ENCODE results near the gene NCAM2.
A peak's percentile ranks its signal among the peaks of the same experiment; 100 is the strongest.

The NCAM2 gene

GRCh38 chr21:21000591-21001175 lies 2.5 kb downstream of the NCAM2 start:
- H2AK5ac ChIP-seq (ENCODE audit: low read length, severe bottlenecking) = no peak overlapping the region
- no peak overlapping the region for H4K91ac ChIP-seq (ENCODE audit: low read length)
- H2BK120ac ChIP-seq (ENCODE audit: low read depth, low read length) = no peak overlapping the region

GRCh38 chr21:21001591-21002100 lies 3.4 kb downstream of the NCAM2 start:
- H2BK120ac ChIP-seq (ENCODE audit: low read depth, low read length) = no peak overlapping the region
- no peak overlapping the region for H3K18ac ChIP-seq (ENCODE audit: low read depth in 1 of 2, low read length in 2 of 2)
- H2BK12ac ChIP-seq (ENCODE audit: low read length in 2 of 2) = no peak overlapping the region
- H3K36me3 ChIP-seq (ENCODE audit: control insufficient read depth in 1 of 2, insufficient read depth in 2 of 2, low read depth in 1 of 2, low read length in 2 of 2) = no peaks in the 10 kb centered on the region
- H3K9me3 ChIP-seq (ENCODE audit: control insufficient read depth, low read length) = no peaks in the 10 kb centered on the region
- no peak for DNase-seq
- WGBS = 87% methylated on average over 3 of the region's 6 CpGs
- no peak overlapping the region for H3K14ac ChIP-seq (ENCODE audit: low read length in 2 of 2)
- H3K4ac ChIP-seq (ENCODE audit: low read depth in 1 of 2, low read length in 2 of 2) = no peak overlapping the region
- H3K27me3 ChIP-seq (ENCODE audit: control insufficient read depth in 1 of 2, insufficient read depth in 1 of 2, low read length in 2 of 2) = peaks cover 0 to 11% of the 10 kb centered on the region in 2 experiments
- no peaks in the 10 kb centered on the region for H3K79me1 ChIP-seq (replicated peaks; ENCODE audit: low read length, poor library complexity, severe bottlenecking)
- H3K4me1 ChIP-seq (ENCODE audit: control insufficient read depth, insufficient read depth, low read depth, low read length) = peaks cover 13% of the 10 kb centered on the region
- no peak overlapping the region for H2BK15ac ChIP-seq (ENCODE audit: low read depth, poor library complexity, severe bottlenecking)
- H2AK5ac ChIP-seq (ENCODE audit: low read length, severe bottlenecking) = no peak overlapping the region
- no peak overlapping the region for H4K91ac ChIP-seq (ENCODE audit: low read length)
- H4K8ac ChIP-seq (ENCODE audit: low read length) = no peak overlapping the region
- no peak overlapping the region for H3K9ac ChIP-seq (ENCODE audit: low read length)
- H3K4me2 ChIP-seq (ENCODE audit: low read length, poor library complexity, severe bottlenecking) = no peak overlapping the region
- no peak overlapping the region for H3K27ac ChIP-seq (ENCODE audit: low read length, poor library complexity, severe bottlenecking)
- H3K23ac ChIP-seq (ENCODE audit: low read length in 2 of 2) = no peak overlapping the region
- H2BK5ac ChIP-seq (ENCODE audit: low read depth, low read length, poor library complexity, severe bottlenecking) = no peak overlapping the region
- no peak overlapping the region for H2AFZ ChIP-seq (ENCODE audit: low read depth, low read length)
- no peak overlapping the region for H3K4me3 ChIP-seq (ENCODE audit: insufficient read depth in 1 of 2, low read depth in 1 of 2, low read length in 2 of 2)

More at GRCh38 chr21:21000591-21001175, 2.5 kb downstream of the NCAM2 start:
- no peak overlapping the region for H3K4ac ChIP-seq (ENCODE audit: low read depth in 1 of 2, low read length in 2 of 2)
- no peaks in the 10 kb centered on the region for H3K79me1 ChIP-seq (replicated peaks; ENCODE audit: low read length, poor library complexity, severe bottlenecking)
- no peak overlapping the region for H3K14ac ChIP-seq (ENCODE audit: low read length in 2 of 2)
- H3K18ac ChIP-seq (ENCODE audit: low read depth in 1 of 2, low read length in 2 of 2) = no peak overlapping the region
- WGBS = 0% methylated on average over 1 of the region's 3 CpGs
- peaks cover 14% of the 10 kb centered on the region for H3K4me1 ChIP-seq (ENCODE audit: control insufficient read depth, insufficient read depth, low read depth, low read length)
- H2BK12ac ChIP-seq (ENCODE audit: low read length in 2 of 2) = no peak overlapping the region
- H3K23ac ChIP-seq (ENCODE audit: low read length in 2 of 2) = no peak overlapping the region
- no peak overlapping the region for H3K9ac ChIP-seq (ENCODE audit: low read length)
- no peak for DNase-seq
- H2BK5ac ChIP-seq (ENCODE audit: low read depth, low read length, poor library complexity, severe bottlenecking) = no peak overlapping the region
- no peak overlapping the region for H3K27ac ChIP-seq (ENCODE audit: low read length, poor library complexity, severe bottlenecking)
- H3K36me3 ChIP-seq (ENCODE audit: control insufficient read depth in 1 of 2, insufficient read depth in 2 of 2, low read depth in 1 of 2, low read length in 2 of 2) = no peaks in the 10 kb centered on the region
- H3K4me3 ChIP-seq (ENCODE audit: insufficient read depth in 1 of 2, low read depth in 1 of 2, low read length in 2 of 2) = peak overlapping the region in 1 of 2 experiments; percentile 91
- no peak overlapping the region for H3K4me2 ChIP-seq (ENCODE audit: low read length, poor library complexity, severe bottlenecking)
- H3K9me3 ChIP-seq (ENCODE audit: control insufficient read depth, low read length) = no peaks in the 10 kb centered on the region
- no peak overlapping the region for H2BK15ac ChIP-seq (ENCODE audit: low read depth, poor library complexity, severe bottlenecking)
- H2AFZ ChIP-seq (ENCODE audit: low read depth, low read length) = no peak overlapping the region
- no peak overlapping the region for H4K8ac ChIP-seq (ENCODE audit: low read length)
- H3K27me3 ChIP-seq (ENCODE audit: control insufficient read depth in 1 of 2, insufficient read depth in 1 of 2, low read length in 2 of 2) = peaks cover 0 to 13% of the 10 kb centered on the region in 2 experiments

- no peaks in the 10 kb centered on the region for H3K79me1 ChIP-seq (replicated peaks; ENCODE audit: low read length, poor library complexity, severe bottlenecking)
- no peak overlapping the region for H2BK15ac ChIP-seq (ENCODE audit: low read depth, poor library complexity, severe bottlenecking)
- H4K91ac ChIP-seq (ENCODE audit: low read length) = no peak overlapping the region
- peaks cover 0 to 6% of the 10 kb centered on the region in 2 experiments for H3K27me3 ChIP-seq (ENCODE audit: control insufficient read depth in 1 of 2, insufficient read depth in 1 of 2, low read length in 2 of 2)
- no peaks in the 10 kb centered on the region for H3K36me3 ChIP-seq (ENCODE audit: control insufficient read depth in 1 of 2, insufficient read depth in 2 of 2, low read depth in 1 of 2, low read length in 2 of 2)
- no peak overlapping the region for H2BK5ac ChIP-seq (ENCODE audit: low read depth, low read length, poor library complexity, severe bottlenecking)
- no peak overlapping the region for H3K18ac ChIP-seq (ENCODE audit: low read depth in 1 of 2, low read length in 2 of 2)
- no peak overlapping the region for H3K27ac ChIP-seq (ENCODE audit: low read length, poor library complexity, severe bottlenecking)
- H3K4me1 ChIP-seq (ENCODE audit: control insufficient read depth, insufficient read depth, low read depth, low read length) = peaks cover 10% of the 10 kb centered on the region
- 30% methylated on average over 1 of the region's 4 CpGs for WGBS
- DNase-seq = no peak
- H2AFZ ChIP-seq (ENCODE audit: low read depth, low read length) = no peak overlapping the region
- no peak overlapping the region for H3K14ac ChIP-seq (ENCODE audit: low read length in 2 of 2)
- peak overlapping the region; percentile 10 for H3K9ac ChIP-seq (ENCODE audit: low read length)
- no peak overlapping the region for H3K23ac ChIP-seq (ENCODE audit: low read length in 2 of 2)
- H4K8ac ChIP-seq (ENCODE audit: low read length) = no peak overlapping the region
- H3K4me2 ChIP-seq (ENCODE audit: low read length, poor library complexity, severe bottlenecking) = no peak overlapping the region
- no peak overlapping the region for H2AK5ac ChIP-seq (ENCODE audit: low read length, severe bottlenecking)
- H3K9me3 ChIP-seq (ENCODE audit: control insufficient read depth, low read length) = no peaks in the 10 kb centered on the region
- H2BK120ac ChIP-seq (ENCODE audit: low read depth, low read length) = no peak overlapping the region
- no peak overlapping the region for H2BK12ac ChIP-seq (ENCODE audit: low read length in 2 of 2)
- H3K4me3 ChIP-seq (ENCODE audit: insufficient read depth in 1 of 2, low read depth in 1 of 2, low read length in 2 of 2) = no peak overlapping the region
- no peak overlapping the region for H3K4ac ChIP-seq (ENCODE audit: low read depth in 1 of 2, low read length in 2 of 2)
These were observed 3.9 kb downstream of the NCAM2 start for GRCh38 chr21:21002153-21002552.

- Histone ChIP-seq H3K14ac (ENCODE audit: low read length in 2 of 2) (no peak overlapping the region), H3K4me2 (ENCODE audit: low read length, poor library complexity, severe bottlenecking) (no peak overlapping the region), H3K23ac (ENCODE audit: low read length in 2 of 2) (no peak overlapping the region), H3K18ac (ENCODE audit: low read depth in 1 of 2, low read length in 2 of 2) (no peak overlapping the region), H2BK120ac (ENCODE audit: low read depth, low read length) (no peak overlapping the region), H3K36me3 (ENCODE audit: control insufficient read depth in 1 of 2, insufficient read depth in 2 of 2, low read depth in 1 of 2, low read length in 2 of 2) (no peaks in the 10 kb centered on the region), H3K27ac (ENCODE audit: low read length, poor library complexity, severe bottlenecking) (no peak overlapping the region), H3K4ac (ENCODE audit: low read depth in 1 of 2, low read length in 2 of 2) (no peak overlapping the region), H3K4me3 (ENCODE audit: insufficient read depth in 1 of 2, low read depth in 1 of 2, low read length in 2 of 2) (no peak overlapping the region), H2BK12ac (ENCODE audit: low read length in 2 of 2) (no peak overlapping the region), H3K4me1 (ENCODE audit: control insufficient read depth, insufficient read depth, low read depth, low read length) (no peaks in the 10 kb centered on the region), H4K91ac (ENCODE audit: low read length) (no peak overlapping the region), H2AFZ (ENCODE audit: low read depth, low read length) (no peak overlapping the region), H3K9me3 (ENCODE audit: control insufficient read depth, low read length) (no peaks in the 10 kb centered on the region), H3K27me3 (ENCODE audit: control insufficient read depth in 1 of 2, insufficient read depth in 1 of 2, low read length in 2 of 2) (no peaks in the 10 kb centered on the region), H2BK15ac (ENCODE audit: low read depth, poor library complexity, severe bottlenecking) (no peak overlapping the region), H2BK5ac (ENCODE audit: low read depth, low read length, poor library complexity, severe bottlenecking) (no peak overlapping the region), H2AK5ac (ENCODE audit: low read length, severe bottlenecking) (no peak overlapping the region), H4K8ac (ENCODE audit: low read length) (no peak overlapping the region), H3K9ac (ENCODE audit: low read length) (no peak overlapping the region), H3K79me1 (replicated peaks; ENCODE audit: low read length, poor library complexity, severe bottlenecking) (no peaks in the 10 kb centered on the region)
- DNase-seq = peak; percentile 40
- WGBS = 0% methylated on average over 1 of the region's 4 CpGs
These were observed 5.5 kb downstream of the NCAM2 start for GRCh38 chr21:21003701-21004100.

Measured in mesenchymal stem cell (in vitro differentiated cells and primary cell).